GM03348 (cell line): ENCODE results near the gene TM9SF3.

Experiments used
- DNase-seq: peaks from one replicate; pipeline ENCODE4 v3.0.0; 2012; ENCODE audit warnings: low spot score

Gene TM9SF3

DNA sequence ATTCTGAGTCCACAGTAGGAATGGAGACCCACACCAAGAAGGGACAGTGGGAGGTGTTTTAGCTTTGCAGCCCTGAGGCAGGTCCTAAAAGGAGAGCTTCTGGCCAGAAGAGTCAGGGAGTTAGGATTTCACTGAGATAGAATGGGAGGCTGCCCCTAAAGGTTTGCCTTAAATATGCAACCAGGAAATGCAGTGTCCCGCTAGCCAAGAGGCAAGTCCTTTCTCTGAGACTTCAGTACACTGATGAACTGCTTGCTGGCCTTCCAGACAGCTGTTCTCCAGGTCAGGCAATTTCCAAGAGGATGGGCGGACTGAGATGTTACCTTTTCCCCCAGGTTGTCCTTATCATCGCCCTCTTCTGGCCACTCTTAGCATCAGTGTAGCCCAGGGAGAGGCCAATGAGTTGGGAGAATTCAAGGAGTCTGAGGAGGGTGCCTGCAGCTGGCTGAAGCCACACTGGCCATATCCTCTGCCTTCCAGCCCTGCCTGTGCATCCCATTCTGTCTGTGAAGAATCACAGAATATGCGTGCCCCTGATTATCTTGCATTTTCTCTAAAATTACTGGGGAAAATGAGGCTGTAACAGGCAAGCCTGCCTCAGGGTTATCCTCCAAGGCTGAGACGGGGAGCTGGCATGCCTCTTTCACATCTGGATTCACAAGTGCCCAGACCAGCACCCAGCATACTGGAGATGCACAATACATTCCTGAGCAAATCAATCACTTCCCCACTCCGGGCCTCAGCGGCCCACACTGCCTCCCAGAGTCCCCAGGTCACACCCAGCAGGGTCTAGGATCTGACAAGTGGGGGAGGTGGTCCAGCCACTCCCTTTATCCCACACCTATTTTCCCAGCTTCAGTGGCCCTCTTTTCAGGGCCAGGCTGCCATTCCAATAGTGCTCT, 75.5 kb downstream of the TM9SF3 start:
- peak; percentile 52 for DNase-seq

DNA sequence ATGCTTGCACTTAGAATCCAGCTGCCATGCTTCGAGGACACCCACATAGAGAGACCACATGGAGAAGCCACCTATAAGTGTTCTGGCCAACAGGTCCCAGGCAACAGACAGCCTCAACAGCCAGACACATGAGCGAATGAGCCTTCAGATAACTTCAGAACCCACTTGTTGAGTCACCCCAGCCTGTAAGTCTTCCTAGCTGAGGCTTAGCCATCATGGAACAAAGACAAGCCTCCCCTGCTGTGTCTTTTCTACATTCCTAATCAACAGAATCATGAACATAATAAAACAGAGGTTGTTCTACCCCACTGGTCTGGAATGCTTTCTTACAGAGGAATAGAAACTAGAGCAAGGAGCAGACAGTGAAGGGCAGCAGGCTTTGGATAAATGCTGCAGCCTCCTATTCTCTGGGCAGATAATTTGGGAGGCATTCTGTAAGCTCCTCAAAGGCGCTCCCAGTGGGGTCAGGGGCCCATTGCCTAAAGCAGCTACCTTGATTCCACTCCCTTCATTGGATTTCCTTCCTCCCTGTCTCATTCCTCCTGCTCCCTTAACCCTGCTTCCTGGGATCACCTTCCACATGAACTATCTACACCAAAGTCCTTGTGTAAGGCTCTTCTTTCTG, 77.7 kb downstream of the TM9SF3 start:
- peak; percentile 52 for DNase-seq

DNA sequence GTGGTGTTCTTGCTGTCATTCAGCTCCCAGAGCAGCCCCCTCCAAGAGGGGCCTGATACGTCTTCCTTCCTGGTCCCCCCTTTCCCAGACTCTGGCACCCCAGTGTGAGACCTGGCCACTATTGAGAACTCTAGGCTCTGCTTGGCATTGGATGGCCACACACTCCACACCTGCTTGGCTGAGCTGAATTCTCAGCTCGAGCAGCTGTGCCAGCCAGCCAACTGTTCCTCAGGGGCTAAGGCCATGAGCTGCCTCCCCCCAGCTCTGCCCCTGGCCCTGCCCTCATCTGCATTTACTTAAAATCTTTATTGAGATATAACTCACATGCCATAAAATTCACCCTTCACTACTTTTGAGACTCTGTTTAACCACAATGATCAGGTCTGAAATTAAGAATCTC, 79.8 kb downstream of the TM9SF3 start:
- no peak for DNase-seq

DNA sequence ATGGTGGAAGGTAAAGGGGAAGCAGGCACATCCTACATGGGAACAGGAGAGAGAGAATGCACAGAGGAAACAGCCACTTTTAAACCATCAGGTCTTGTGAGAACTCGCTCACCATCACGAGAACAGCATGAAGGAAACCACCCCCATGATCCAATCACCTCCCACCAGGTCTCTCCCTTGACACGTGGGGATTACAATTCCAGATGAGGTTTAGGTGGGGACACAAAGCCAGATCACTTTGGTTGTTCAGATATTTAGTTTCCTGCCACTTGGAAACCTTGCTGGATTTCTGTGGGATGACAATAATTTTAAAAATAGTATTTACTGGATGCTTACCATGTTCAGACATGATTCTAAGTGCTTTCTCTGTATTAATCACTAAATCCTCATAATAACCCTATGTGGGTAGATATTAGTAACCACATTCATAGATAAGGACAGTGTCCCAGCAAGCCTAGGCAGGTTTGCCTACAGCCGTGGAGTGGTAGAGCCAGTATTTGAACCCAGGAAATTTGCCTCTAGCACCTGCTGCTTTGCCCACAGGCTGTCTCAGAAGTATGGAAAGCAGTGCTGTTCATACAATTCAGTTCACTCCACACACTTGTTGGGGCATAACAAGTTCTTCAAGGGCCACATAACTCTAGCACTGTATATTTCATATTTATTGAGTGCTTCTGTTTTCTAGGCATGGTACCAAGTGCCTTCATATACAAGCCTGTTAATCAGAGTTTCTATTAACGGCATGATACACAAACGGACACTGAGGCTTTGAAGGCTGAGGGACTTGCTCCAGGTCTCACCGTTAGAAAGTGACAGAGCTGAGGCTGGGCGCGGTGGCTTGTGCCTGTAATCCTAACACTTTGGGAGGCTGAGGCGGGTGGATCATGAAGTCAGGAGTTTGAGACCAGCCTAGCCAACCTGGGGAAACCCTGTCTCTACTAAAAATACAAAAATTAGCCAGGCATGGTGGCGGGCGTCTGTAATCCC, 81.4 kb downstream of the TM9SF3 start:
- DNase-seq, result no peak

DNA sequence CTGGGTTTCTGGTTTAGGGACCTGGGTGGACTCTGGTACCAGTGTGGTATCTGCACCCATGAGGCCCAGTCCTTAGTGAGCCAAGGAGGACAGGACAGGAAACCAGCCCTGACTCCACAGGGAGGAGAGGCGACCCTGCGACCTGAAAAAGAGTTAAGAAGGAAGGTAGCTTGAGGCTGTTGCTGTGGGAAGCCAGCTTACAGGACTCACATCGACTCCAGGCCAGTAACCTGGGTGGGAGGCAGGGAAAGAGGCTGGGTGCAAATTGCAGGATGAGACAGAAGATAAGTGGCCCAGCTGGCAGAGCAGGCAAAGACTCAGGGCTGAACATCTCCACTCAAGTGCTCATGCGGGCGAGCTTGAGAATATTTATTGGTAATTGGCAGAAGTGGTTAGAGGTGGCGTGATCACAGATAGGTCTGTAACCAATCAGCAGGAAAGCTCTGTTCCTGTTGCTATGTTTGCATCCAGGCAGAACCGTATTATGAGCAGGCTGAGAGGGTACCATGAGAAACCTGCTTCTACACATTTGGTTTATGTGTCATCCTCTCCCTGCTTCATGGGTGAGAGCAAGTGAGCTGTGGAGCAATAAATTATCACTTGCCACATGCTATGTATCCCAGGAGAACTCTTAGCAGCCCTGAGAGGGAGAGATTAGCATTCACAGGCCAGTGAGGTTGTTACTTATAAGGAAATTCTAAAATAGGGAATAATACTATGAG, 84.1 kb downstream of the TM9SF3 start:
- no peak for DNase-seq

DNA sequence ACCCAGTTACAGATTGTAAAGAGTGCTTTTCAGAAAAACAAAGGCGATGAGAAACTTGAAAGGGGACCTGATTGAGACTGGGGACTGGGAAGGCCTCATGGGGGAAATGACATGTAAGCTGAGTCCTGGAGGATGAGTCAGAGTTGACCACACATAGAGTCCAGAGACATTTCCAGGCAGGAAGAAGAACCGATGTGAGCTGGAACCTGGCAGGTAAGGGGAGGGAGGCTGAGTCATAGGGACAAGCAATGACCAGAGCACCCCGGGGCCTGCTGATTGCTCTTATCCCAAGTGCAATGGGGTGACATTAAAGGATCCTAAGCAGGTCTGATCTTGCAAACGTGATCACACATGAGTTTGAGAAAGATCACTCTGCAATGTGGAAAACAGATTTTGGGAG, 84.8 kb downstream of the TM9SF3 start:
- DNase-seq, result no peak

DNA sequence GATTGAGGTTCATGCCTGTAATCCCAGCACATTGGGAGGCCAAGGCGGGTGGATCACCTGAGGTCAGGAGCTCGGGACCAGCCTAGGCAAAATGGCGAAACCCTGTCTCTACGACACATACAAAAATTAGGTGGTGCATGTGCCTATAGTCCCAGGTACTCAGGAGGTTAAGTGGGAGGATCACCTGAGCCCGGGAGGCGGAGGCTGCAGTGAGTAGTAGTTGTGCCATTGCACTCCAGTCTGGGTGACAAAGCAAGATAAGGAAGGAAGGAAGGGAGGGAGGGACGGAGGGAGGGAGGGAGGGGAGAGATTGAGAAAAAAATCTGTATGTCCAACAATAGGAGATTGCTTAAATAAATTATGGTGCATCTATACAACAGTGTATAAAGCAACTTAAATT, 86.3 kb downstream of the TM9SF3 start:
- no peak for DNase-seq

- no peak for DNase-seq
Observed at GRCh38 chr10:96500050-96500449, 86.8 kb downstream of the TM9SF3 start.

GRCh38 chr10:96497391-96497790, 89.4 kb downstream of the TM9SF3 start:
- DNase-seq, result no peak

- DNase-seq, result peak; percentile 49
Observed at GRCh38 chr10:96496281-96496925, 90.4 kb downstream of the TM9SF3 start.

- no peak for DNase-seq
Observed at GRCh38 chr10:96495544-96495943, 91.3 kb downstream of the TM9SF3 start.

GRCh38 chr10:96494694-96495093, 92.1 kb downstream of the TM9SF3 start:
- DNase-seq, result no peak

GRCh38 chr10:96493871-96494525, 92.8 kb downstream of the TM9SF3 start:
- no peak for DNase-seq

GRCh38 chr10:96493254-96493653, 93.6 kb downstream of the TM9SF3 start:
- no peak for DNase-seq

GRCh38 chr10:96491303-96491702, 95.5 kb downstream of the TM9SF3 start:
- DNase-seq, result no peak

DNA sequence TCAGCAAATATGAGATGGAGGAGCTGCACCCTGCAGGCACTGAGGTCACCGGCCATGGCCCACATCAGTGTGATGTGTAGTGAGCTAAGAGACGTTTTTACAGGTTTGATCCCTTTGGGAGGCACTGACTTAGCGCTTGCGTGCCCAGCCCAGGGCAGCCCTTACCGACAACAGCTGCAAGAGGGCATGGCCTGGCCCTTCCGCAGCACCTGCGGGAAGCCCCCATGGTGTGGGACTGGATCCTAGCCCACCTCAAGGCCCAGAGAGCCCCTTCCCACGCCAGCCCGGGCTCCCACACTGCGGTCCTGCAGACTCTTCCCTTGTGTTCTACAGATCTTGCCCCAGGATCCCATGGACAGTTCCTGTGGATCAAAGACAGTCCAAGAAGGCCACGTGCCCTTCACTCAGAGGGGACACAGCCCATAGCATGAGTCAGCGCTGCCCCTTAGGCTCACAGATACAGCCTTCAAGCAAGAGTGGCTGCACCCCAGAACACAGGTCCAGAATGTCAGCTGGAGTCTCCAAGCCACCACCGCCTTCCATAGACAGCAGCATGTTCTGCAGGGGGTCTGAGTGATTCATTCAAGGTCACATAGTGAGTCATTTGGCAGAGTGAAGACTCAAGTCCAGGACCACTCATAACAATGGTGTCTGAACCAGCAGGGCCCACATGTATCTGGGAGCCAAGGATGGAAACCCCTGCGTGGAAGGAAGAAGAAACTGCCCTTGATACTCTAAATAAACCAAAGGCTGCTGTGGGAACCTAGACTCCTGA, 98.5 kb downstream of the TM9SF3 start:
- DNase-seq, result no peak

GRCh38 chr10:96482815-96483588, 103.8 kb downstream of the TM9SF3 start:
- no peak for DNase-seq

- DNase-seq, result no peak
Observed at GRCh38 chr10:96478355-96478754, 108.5 kb downstream of the TM9SF3 start.

DNA sequence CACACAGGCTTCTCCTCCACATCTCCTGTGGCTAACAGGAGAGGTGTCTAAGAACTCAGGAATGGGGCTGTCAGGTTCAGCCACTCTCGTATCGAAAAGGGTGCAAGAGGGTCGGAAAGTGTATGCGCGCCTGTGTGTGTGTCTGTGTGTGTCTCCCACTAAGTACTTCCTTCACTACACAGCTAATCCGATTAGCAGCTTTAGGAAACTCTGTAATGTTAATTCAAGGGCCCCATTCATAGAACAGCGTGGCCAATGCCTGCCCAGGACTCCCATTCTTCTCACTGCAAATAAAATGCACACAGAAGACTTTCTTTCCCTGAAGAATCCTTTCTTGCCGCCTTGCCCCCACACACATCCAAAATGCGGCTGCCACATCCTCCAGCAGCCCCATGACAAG, 112.9 kb downstream of the TM9SF3 start:
- DNase-seq, result no peak
